Kidney (tissue), 14 donors: Measurements from ENCODE around the gene PCGF5. TPM values are rescaled to one million over a fixed set of nuclear protein-coding genes. Genes with fewer than 3 reads are reported as not detected.

ENCODE experiments used
- DNase-seq, 5 donors: peaks; one replicate each; pipeline ENCODE4 v3.0.0-alpha.2; 2013 to 2020
- FAIRE-seq: peaks from 2 replicates; lab custom pipeline; 2012; peaks lifted over from hg19 to GRCh38; lab: Jason Lieb, UNC
- H3K27ac ChIP-seq, 2 donors: one replicate each; pipeline ENCODE4 v1.7.0; 2013; ENCODE audit warnings: low read depth in 2 of 2, low read length in 2 of 2, inconsistent platforms in 1 of 2
- H3K27me3 ChIP-seq: one replicate; pipeline ENCODE4 v1.7.1; 2013; ENCODE audit warnings: low read length, inconsistent platforms; ENCODE audit not compliant: control insufficient read depth, insufficient read depth
- H3K36me3 ChIP-seq, 3 donors: one replicate each; pipeline versions ENCODE4 v1.7.0 to v1.7.1; 2013; ENCODE audit warnings: low read length in 3 of 3, control low read depth in 1 of 3, inconsistent platforms in 1 of 3; ENCODE audit not compliant: insufficient read depth in 3 of 3, control insufficient read depth in 2 of 3
- H3K4me1 ChIP-seq, 3 donors: one replicate each; pipeline versions ENCODE4 v1.7.0 to v1.7.1; 2013; ENCODE audit warnings: low read length in 3 of 3, inconsistent platforms in 1 of 3, low read depth in 1 of 3; ENCODE audit not compliant: control insufficient read depth in 2 of 3, insufficient read depth in 2 of 3
- H3K4me3 ChIP-seq, 3 donors: one replicate each; pipeline versions ENCODE4 v1.7.0 to v1.8.1; 2013; ENCODE audit warnings: low read length in 3 of 3, control low read depth in 1 of 3, inconsistent platforms in 1 of 3
- H3K9ac ChIP-seq, 3 donors: one replicate each; pipeline versions ENCODE4 v1.7.0 to v1.7.1; 2013; ENCODE audit warnings: low read length in 3 of 3, control low read depth in 1 of 3, inconsistent platforms in 1 of 3
- H3K9me3 ChIP-seq, 3 donors: one replicate each; pipeline versions ENCODE4 v1.7.0 to v1.7.1; 2013; ENCODE audit warnings: low read length in 3 of 3, control low read depth in 1 of 3, inconsistent platforms in 1 of 3; ENCODE audit not compliant: control insufficient read depth in 2 of 3, insufficient read depth in 1 of 3
- CTCF ChIP-seq: IDR thresholded peaks from 3 replicates; pipeline ENCODE4 v1.5.1; 2012; ENCODE audit warnings: mild to moderate bottlenecking, moderate library complexity, borderline replicate concordance; ENCODE audit not compliant: insufficient read depth; ENCODE audit errors: extremely low read depth
- intact Hi-C: fragments of 100-400 bp; cut with DNase I; formaldehyde crosslinking; loops from one replicate; pipeline ENCODE4 v1.11.1; 2022
- polyA plus RNA-seq: library from polyadenylated mRNA; stranded (reverse); fragments of 350-450 nt; fragmentation: Illumina TruSeq; extraction: RNeasy Lipid Tissue Mini Kit (QIAGEN cat#74804); gene quantifications from one replicate; pipeline ENCODE4 v1.2.3, GENCODE V29; 2014; ENCODE audit warnings: low read depth, low replicate concordance; ENCODE audit not compliant: insufficient read depth
- total RNA-seq: library from RNA; stranded (reverse); fragmentation: NEBNext Ultra II Directional; extraction: Animal tissue kit (Norgen Biotek cat#: 25700); gene quantifications from one replicate; pipeline ENCODE4 v1.2.1, GENCODE V29; 2021
- donor health status: control.
- donor health status: control.
- donor health status: control.
- donor health status: control.
- donor health status: control.
- donor health status: DM: yes; HTN: yes; CAD: no.
- donor health status: Normal renal cell carcinoma (clear cell type).

Gene PCGF5
- total and polyA plus RNA-seq, 2 donors from 2014 or later = 26.8 to 49.1 TPM

GRCh38 chr10:91206427-91206826 is 14.0 kb upstream of the PCGF5 start:
- FAIRE-seq = no peak

DNA sequence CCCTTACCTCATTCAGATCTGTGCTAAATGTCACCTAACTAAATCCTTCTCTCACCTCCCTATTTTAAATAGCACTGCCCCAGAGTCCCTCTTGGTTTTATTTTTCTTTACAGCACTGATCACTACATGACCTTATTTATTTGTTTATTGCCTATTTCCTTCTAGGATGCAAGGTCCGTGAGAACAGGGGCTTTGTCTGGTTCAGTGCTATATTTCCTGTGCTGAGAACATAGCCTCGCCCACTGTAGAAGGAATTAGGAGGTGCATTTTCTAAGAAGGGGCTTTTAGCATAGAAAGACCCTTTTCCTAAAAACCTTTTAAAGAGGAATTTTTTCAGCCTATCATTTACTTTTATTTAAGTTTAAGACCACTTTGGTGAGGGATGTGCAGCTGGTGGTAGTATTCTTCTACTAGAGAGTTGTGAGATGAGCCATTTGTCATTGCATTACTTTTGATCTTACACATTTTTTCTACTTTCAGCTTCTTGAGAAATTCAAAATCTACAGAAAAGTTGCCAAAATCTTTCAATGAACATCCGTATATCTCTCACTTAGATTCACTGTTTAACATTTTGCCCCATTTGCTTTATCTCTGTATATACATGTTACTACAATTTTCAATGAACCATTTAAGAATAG is 13.5 kb upstream of the PCGF5 start:
- Histone ChIP-seq H3K4me3 (no peak overlapping the region), H3K9me3 (no peaks in the 10 kb centered on the region), H3K4me1 (peaks cover 0 to 2% (median 0%) of the 10 kb centered on the region in 3 donors), H3K9ac (no peak overlapping the region), H3K36me3 (no peaks in the 10 kb centered on the region), H3K27me3 (no peaks in the 10 kb centered on the region), H3K27ac (no peak overlapping the region)
- DNase-seq (no peak), FAIRE-seq (no peak)
- no peak for TF ChIP-seq CTCF
- intact Hi-C loops = no loop called here

More at GRCh38 chr10:91206427-91206826, 14.0 kb upstream of the PCGF5 start:
- H3K9me3 ChIP-seq = no peaks in the 10 kb centered on the region
- H3K4me1 ChIP-seq = peaks cover 0 to 2% (median 0%) of the 10 kb centered on the region in 3 donors
- H3K36me3 ChIP-seq = no peaks in the 10 kb centered on the region
- TF ChIP-seq CTCF = no peak
- no peak overlapping the region for H3K9ac ChIP-seq
- H3K27ac ChIP-seq = no peak overlapping the region
- no peak for DNase-seq
- intact Hi-C loops = no loop called here
- no peak overlapping the region for H3K4me3 ChIP-seq
- no peaks in the 10 kb centered on the region for H3K27me3 ChIP-seq

- no peaks in the 10 kb centered on the region for H3K9me3 ChIP-seq
- H3K4me3 ChIP-seq = no peak overlapping the region
- no peak overlapping the region for H3K27ac ChIP-seq
- TF ChIP-seq CTCF = no peak
- H3K36me3 ChIP-seq = no peaks in the 10 kb centered on the region
- H3K27me3 ChIP-seq = no peaks in the 10 kb centered on the region
- H3K9ac ChIP-seq = no peak overlapping the region
- H3K4me1 ChIP-seq = no peaks in the 10 kb centered on the region
- DNase-seq = no peak
- intact Hi-C loops = no loop called here
- no peak for FAIRE-seq
These were observed 11.8 kb upstream of the PCGF5 start for GRCh38 chr10:91208642-91209041.
